Loucy (cell line): Measurements from ENCODE around the gene MMP15.

Experiments used
- H2AFZ ChIP-seq: fragments of 200-600 bp; sonication (generic); 2 replicates; pipeline ENCODE4 v1.6.0; 2016; ENCODE audit warnings: antibody characterized with exemption, mild to moderate bottlenecking, low read length, moderate library complexity
- H3F3A ChIP-seq: fragments of 200-600 bp; 2 replicates; pipeline ENCODE4 v1.6.0; 2016; ENCODE audit warnings: antibody characterized with exemption, low read depth, mild to moderate bottlenecking
- H3K27me3 ChIP-seq: fragments of 200-600 bp; sonication (generic); 2 replicates; pipeline ENCODE4 v1.6.1; 2014; ENCODE audit warnings: low read length, mild to moderate bottlenecking; ENCODE audit not compliant: insufficient read depth, poor library complexity, severe bottlenecking
- H3K36me3 ChIP-seq: fragments of 200-600 bp; sonication (generic); 2 replicates; pipeline ENCODE4 v1.6.1; 2016; ENCODE audit warnings: low read length; ENCODE audit not compliant: insufficient read depth
- H3K4me1 ChIP-seq: fragments of 200-600 bp; sonication (generic); 2 replicates; pipeline ENCODE4 v1.5.1; 2014; ENCODE audit warnings: low read length, mild to moderate bottlenecking; ENCODE audit not compliant: insufficient read depth, poor library complexity, severe bottlenecking
- H3K4me2 ChIP-seq: fragments of 200-600 bp; sonication (generic); 2 replicates; pipeline ENCODE4 v1.6.0; 2014; ENCODE audit warnings: antibody characterized with exemption, low read length, low read depth, mild to moderate bottlenecking; ENCODE audit not compliant: poor library complexity, severe bottlenecking
- H3K4me3 ChIP-seq: fragments of 200-600 bp; sonication (generic); 2 replicates; pipeline ENCODE4 v1.5.1; 2014; ENCODE audit warnings: low read length, mild to moderate bottlenecking, mixed read lengths; ENCODE audit not compliant: poor library complexity, severe bottlenecking
- H3K79me2 ChIP-seq: fragments of 200-600 bp; sonication (generic); 2 replicates; pipeline ENCODE4 v1.6.1; 2014; ENCODE audit warnings: low read length; ENCODE audit not compliant: insufficient read depth
- H3K9ac ChIP-seq: fragments of 200-600 bp; sonication (generic); 2 replicates; pipeline ENCODE4 v1.6.0; 2014; ENCODE audit warnings: mild to moderate bottlenecking, low read depth, low read length, moderate library complexity; ENCODE audit not compliant: poor library complexity, severe bottlenecking
- H3K9me2 ChIP-seq: fragments of 200-600 bp; sonication (generic); replicated peaks from 2 replicates; pipeline ENCODE4 v1.6.1; 2016; ENCODE audit warnings: low read depth, low read length, mixed read lengths
- H3K9me3 ChIP-seq: fragments of 200-600 bp; sonication (generic); 2 replicates; pipeline ENCODE4 v1.6.1; 2014; ENCODE audit warnings: mild to moderate bottlenecking, antibody characterized with exemption, low read length, low read depth; ENCODE audit not compliant: insufficient read depth
- H4K20me1 ChIP-seq: fragments of 200-600 bp; sonication (generic); 2 replicates; pipeline ENCODE4 v1.6.0; 2014; ENCODE audit warnings: antibody characterized with exemption, low read length, mild to moderate bottlenecking; ENCODE audit not compliant: insufficient read depth, poor library complexity, severe bottlenecking
- CTCF ChIP-seq: fragments of 200-600 bp; sonication (generic); conservative IDR thresholded peaks from 2 replicates; pipeline ENCODE4 v1.5.1; 2014; ENCODE audit warnings: mild to moderate bottlenecking, antibody characterized with exemption, low read length
- EZH2phosphoT487 ChIP-seq: fragments of 200-600 bp; IDR thresholded peaks from 2 replicates; pipeline ENCODE4 v1.6.1; 2018; ENCODE audit warnings: antibody characterized with exemption, mild to moderate bottlenecking, moderate library complexity, borderline replicate concordance

Gene MMP15

GRCh38 chr16:57992084-57992483 lies 33.5 kb upstream of the MMP15 start:
- no peak for TF ChIP-seq EZH2phosphoT487
- TF ChIP-seq CTCF: no peak
- H3K27me3 ChIP-seq: no peaks in the 10 kb centered on the region
- H3K9me2 ChIP-seq: no peaks in the 10 kb centered on the region
- H2AFZ ChIP-seq: no peak overlapping the region
- no peak overlapping the region for H3K9ac ChIP-seq
- peaks cover 5% of the 10 kb centered on the region; the same call in 1 of the 2 replicates for H3K79me2 ChIP-seq
- peaks cover 6% of the 10 kb centered on the region; the same call in 1 of the 2 replicates for H3K36me3 ChIP-seq
- no peaks in the 10 kb centered on the region for H3K9me3 ChIP-seq
- peaks cover 12% of the 10 kb centered on the region for H3K4me1 ChIP-seq
- no peaks in the 10 kb centered on the region for H3F3A ChIP-seq
- peaks cover 3% of the 10 kb centered on the region for H4K20me1 ChIP-seq
- no peak overlapping the region for H3K4me2 ChIP-seq
- no peak overlapping the region for H3K4me3 ChIP-seq

GRCh38 chr16:57993438-57993837 lies 32.1 kb upstream of the MMP15 start:
- H3K4me2 ChIP-seq: no peak overlapping the region
- TF ChIP-seq EZH2phosphoT487: no peak
- no peak for TF ChIP-seq CTCF

GRCh38 chr16:57993897-57994296 lies 31.7 kb upstream of the MMP15 start:
- H3K9ac ChIP-seq: no peak overlapping the region
- TF ChIP-seq CTCF (no peak), EZH2phosphoT487 (no peak)
- no peak overlapping the region for H3K4me3 ChIP-seq
- H4K20me1 ChIP-seq: peaks cover 11% of the 10 kb centered on the region
- no peaks in the 10 kb centered on the region for H3F3A ChIP-seq
- H3K4me1 ChIP-seq: peaks cover 24% of the 10 kb centered on the region
- H2AFZ ChIP-seq: no peak overlapping the region
- H3K9me2 ChIP-seq: no peaks in the 10 kb centered on the region
- no peaks in the 10 kb centered on the region for H3K27me3 ChIP-seq
- H3K79me2 ChIP-seq: peaks cover 19% of the 10 kb centered on the region; the same call in 1 of the 2 replicates
- H3K9me3 ChIP-seq: no peaks in the 10 kb centered on the region
- no peak overlapping the region for H3K4me2 ChIP-seq
- peaks cover 8% of the 10 kb centered on the region; the same call in 1 of the 2 replicates for H3K36me3 ChIP-seq

More at GRCh38 chr16:57993438-57993837, 32.1 kb upstream of the MMP15 start:
- Histone ChIP-seq H3K9ac (no peak overlapping the region), H3K27me3 (no peaks in the 10 kb centered on the region), H3K36me3 (peaks cover 8% of the 10 kb centered on the region; the same call in 1 of the 2 replicates), H2AFZ (no peak overlapping the region), H3K4me3 (no peak overlapping the region), H3K9me3 (no peaks in the 10 kb centered on the region), H3K4me1 (peaks cover 19% of the 10 kb centered on the region), H3K79me2 (peaks cover 15% of the 10 kb centered on the region; the same call in 1 of the 2 replicates), H3K9me2 (no peaks in the 10 kb centered on the region), H3F3A (no peaks in the 10 kb centered on the region), H4K20me1 (peaks cover 9% of the 10 kb centered on the region)
